ENCODE results near the gene CRISP2. TPM values are rescaled to one million over a fixed set of nuclear protein-coding genes. Genes with fewer than 3 reads are reported as not detected.

The CRISP2 gene
- total RNA-seq, 1 donor from 2014 or later: 0.60 TPM

- no peak for DNase-seq (ENCODE audit: low spot score)
Observed at GRCh38 chr6:49662231-49662891, 51.0 kb downstream of the CRISP2 start.

GRCh38 chr6:49653942-49654341 lies 59.4 kb downstream of the CRISP2 start:
- no peak for DNase-seq (ENCODE audit: low spot score)

- no peak for DNase-seq (ENCODE audit: low spot score)
Observed at GRCh38 chr6:49653438-49653837, 59.9 kb downstream of the CRISP2 start.

- no peak for DNase-seq (ENCODE audit: low spot score)
Observed at GRCh38 chr6:49651239-49651638, 62.1 kb downstream of the CRISP2 start.

GRCh38 chr6:49649988-49650387 lies 63.4 kb downstream of the CRISP2 start:
- DNase-seq (ENCODE audit: low spot score): no peak

- DNase-seq (ENCODE audit: low spot score): no peak
Observed at GRCh38 chr6:49648036-49648435, 65.3 kb downstream of the CRISP2 start.

GRCh38 chr6:49647476-49647875 lies 65.9 kb downstream of the CRISP2 start:
- no peak for DNase-seq (ENCODE audit: low spot score)

- DNase-seq (ENCODE audit: low spot score): no peak
Observed at GRCh38 chr6:49646942-49647341, 66.4 kb downstream of the CRISP2 start.

GRCh38 chr6:49646130-49646824 lies 67.1 kb downstream of the CRISP2 start:
- DNase-seq (ENCODE audit: low spot score): no peak

GRCh38 chr6:49645139-49645538 lies 68.2 kb downstream of the CRISP2 start:
- DNase-seq (ENCODE audit: low spot score): no peak

Other genes with a start within 250 kb of the CRISP2 start
- not detected for gene GLYATL3, start 213.6 kb downstream of the CRISP2 start, total RNA-seq
- gene C6orf141, start 162.9 kb downstream of the CRISP2 start, total RNA-seq: 1.6 TPM
- not detected for gene RHAG, start 76.7 kb downstream of the CRISP2 start, total RNA-seq
- gene CRISP3, start 30.8 kb upstream of the CRISP2 start, total RNA-seq: 117 TPM
- 0.23 TPM for gene PGK2, start 73.7 kb upstream of the CRISP2 start, total RNA-seq
- gene CRISP1, start 153.0 kb upstream of the CRISP2 start, total RNA-seq: not detected

Data from ureter (tissue), 1 donor.